Measurements from ENCODE around the gene SLC15A3.

SLC15A3 gene

GRCh38 chr11:60932605-60933356, 19.2 kb downstream of the SLC15A3 start:
- no peak overlapping the region for H2BK15ac ChIP-seq (ENCODE audit: low read length)
- no peak for DNase-seq (ENCODE audit: low spot score)
- H2BK5ac ChIP-seq (ENCODE audit: low read length), result no peak overlapping the region
- no CpG with 5 or more reads among the region's 5 CpGs for WGBS, 2 donors (ENCODE audit: extremely low coverage in 2 of 2, insufficient read length in 2 of 2, insufficient replicate concordance in 1 of 2)
- H3K27me3 ChIP-seq (ENCODE audit: control insufficient read depth in 3 of 3, insufficient read depth in 3 of 3, low read depth in 1 of 3, low read length in 3 of 3), result no peaks in the 10 kb centered on the region
- H3K27ac ChIP-seq (replicated peaks; ENCODE audit: low read length), result peak overlapping the region; percentile 13
- no peak overlapping the region for H3K4me3 ChIP-seq (ENCODE audit: low read length in 2 of 2)
- no peaks in the 10 kb centered on the region for H3K9me3 ChIP-seq (replicated peaks in 1 of 2; ENCODE audit: control insufficient read depth in 2 of 2, insufficient read depth in 1 of 2, low read depth in 1 of 2, low read length in 2 of 2)
- no peak overlapping the region for H2BK120ac ChIP-seq (ENCODE audit: low read depth, low read length)
- H3K23ac ChIP-seq (ENCODE audit: low read depth, low read length, poor library complexity), result no peak overlapping the region
- H3K4ac ChIP-seq (ENCODE audit: low read length), result no peak overlapping the region
- H2AK5ac ChIP-seq (ENCODE audit: low read depth, low read length), result no peak overlapping the region
- H3K9ac ChIP-seq (ENCODE audit: low read depth, low read length, poor library complexity), result peak overlapping the region; percentile 18
- no peak overlapping the region for H2BK12ac ChIP-seq (ENCODE audit: low read length)
- no peak overlapping the region for H3K14ac ChIP-seq (ENCODE audit: low read length)
- H3K36me3 ChIP-seq (replicated peaks in 1 of 2; ENCODE audit: control insufficient read depth in 2 of 2, insufficient read depth in 2 of 2, low read length in 2 of 2), result peaks cover 63 to 97% of the 10 kb centered on the region in 2 donors
- no peak overlapping the region for H4K8ac ChIP-seq (ENCODE audit: low read depth, low read length)
- peak overlapping the region; percentile 54 for H3K18ac ChIP-seq (ENCODE audit: low read length)
- no peak overlapping the region for H3K4me2 ChIP-seq (ENCODE audit: insufficient read depth, low read length, poor library complexity, severe bottlenecking)
- H2AFZ ChIP-seq (ENCODE audit: low read length), result no peak overlapping the region
- peaks cover 3% of the 10 kb centered on the region for H3K79me1 ChIP-seq (ENCODE audit: low read depth, low read length)
- no peak overlapping the region for H4K91ac ChIP-seq (ENCODE audit: low read depth, low read length, poor library complexity)
- H3K4me1 ChIP-seq (ENCODE audit: control insufficient read depth in 2 of 2, insufficient read depth in 1 of 2, low read depth in 1 of 2, low read length in 2 of 2), result peaks cover 2 to 5% of the 10 kb centered on the region in 2 donors

GRCh38 chr11:60931917-60932316, 20.1 kb downstream of the SLC15A3 start:
- Histone ChIP-seq H3K27ac (replicated peaks; ENCODE audit: low read length) (no peak overlapping the region), H3K9me3 (replicated peaks in 1 of 2; ENCODE audit: control insufficient read depth in 2 of 2, insufficient read depth in 1 of 2, low read depth in 1 of 2, low read length in 2 of 2) (no peaks in the 10 kb centered on the region), H2BK15ac (ENCODE audit: low read length) (no peak overlapping the region), H2BK5ac (ENCODE audit: low read length) (peak overlapping the region; percentile 26), H2AK5ac (ENCODE audit: low read depth, low read length) (no peak overlapping the region), H3K4me3 (ENCODE audit: low read length in 2 of 2) (no peak overlapping the region), H3K9ac (ENCODE audit: low read depth, low read length, poor library complexity) (no peak overlapping the region), H3K27me3 (ENCODE audit: control insufficient read depth in 3 of 3, insufficient read depth in 3 of 3, low read depth in 1 of 3, low read length in 3 of 3) (no peaks in the 10 kb centered on the region), H3K14ac (ENCODE audit: low read length) (no peak overlapping the region), H3K79me1 (ENCODE audit: low read depth, low read length) (peaks cover 7% of the 10 kb centered on the region), H3K4ac (ENCODE audit: low read length) (no peak overlapping the region), H3K23ac (ENCODE audit: low read depth, low read length, poor library complexity) (no peak overlapping the region), H3K18ac (ENCODE audit: low read length) (peak overlapping the region; percentile 45), H3K4me1 (ENCODE audit: control insufficient read depth in 2 of 2, insufficient read depth in 1 of 2, low read depth in 1 of 2, low read length in 2 of 2) (peaks cover 2 to 5% of the 10 kb centered on the region in 2 donors), H3K36me3 (replicated peaks in 1 of 2; ENCODE audit: control insufficient read depth in 2 of 2, insufficient read depth in 2 of 2, low read length in 2 of 2) (peaks cover 63 to 98% of the 10 kb centered on the region in 2 donors), H3K4me2 (ENCODE audit: insufficient read depth, low read length, poor library complexity, severe bottlenecking) (no peak overlapping the region), H2BK12ac (ENCODE audit: low read length) (no peak overlapping the region), H2AFZ (ENCODE audit: low read length) (no peak overlapping the region), H2BK120ac (ENCODE audit: low read depth, low read length) (no peak overlapping the region), H4K8ac (ENCODE audit: low read depth, low read length) (no peak overlapping the region), H4K91ac (ENCODE audit: low read depth, low read length, poor library complexity) (no peak overlapping the region)
- no CpG with 5 or more reads among the region's 9 CpGs for WGBS, 2 donors (ENCODE audit: extremely low coverage in 2 of 2, insufficient read length in 2 of 2, insufficient replicate concordance in 1 of 2)
- DNase-seq (ENCODE audit: low spot score), result no peak

DNA sequence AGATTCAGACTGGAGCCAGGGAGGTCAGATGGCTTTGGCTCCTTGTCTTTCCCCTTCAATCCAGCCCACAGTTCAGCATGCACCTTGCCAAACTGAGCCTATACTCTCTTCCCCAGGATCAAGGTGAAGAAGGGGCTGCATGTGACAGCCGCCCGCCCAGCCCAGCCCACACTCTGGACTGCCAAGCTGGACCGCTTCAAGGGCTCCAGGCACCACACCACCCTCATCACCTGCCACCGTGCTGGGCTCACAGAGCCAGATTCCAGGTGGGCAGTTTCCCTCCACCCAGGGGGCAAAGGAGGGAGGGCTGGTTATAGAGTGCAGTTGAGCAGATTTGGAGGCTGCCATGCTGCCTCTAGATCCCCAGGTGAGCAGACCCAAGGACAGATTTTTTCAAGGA, 21.6 kb downstream of the SLC15A3 start:
- Histone ChIP-seq H2AFZ (ENCODE audit: low read length) (no peak overlapping the region), H3K14ac (ENCODE audit: low read length) (no peak overlapping the region), H3K4ac (ENCODE audit: low read length) (no peak overlapping the region), H3K27me3 (ENCODE audit: control insufficient read depth in 3 of 3, insufficient read depth in 3 of 3, low read depth in 1 of 3, low read length in 3 of 3) (no peaks in the 10 kb centered on the region), H3K4me3 (ENCODE audit: low read length in 2 of 2) (no peak overlapping the region), H3K4me1 (ENCODE audit: control insufficient read depth in 2 of 2, insufficient read depth in 1 of 2, low read depth in 1 of 2, low read length in 2 of 2) (peaks cover 7 to 11% of the 10 kb centered on the region in 2 donors), H3K9ac (ENCODE audit: low read depth, low read length, poor library complexity) (no peak overlapping the region), H3K79me1 (ENCODE audit: low read depth, low read length) (peaks cover 12% of the 10 kb centered on the region), H2AK5ac (ENCODE audit: low read depth, low read length) (no peak overlapping the region), H3K9me3 (replicated peaks in 1 of 2; ENCODE audit: control insufficient read depth in 2 of 2, insufficient read depth in 1 of 2, low read depth in 1 of 2, low read length in 2 of 2) (no peaks in the 10 kb centered on the region), H3K4me2 (ENCODE audit: insufficient read depth, low read length, poor library complexity, severe bottlenecking) (no peak overlapping the region), H2BK120ac (ENCODE audit: low read depth, low read length) (no peak overlapping the region), H3K18ac (ENCODE audit: low read length) (no peak overlapping the region), H3K36me3 (replicated peaks in 1 of 2; ENCODE audit: control insufficient read depth in 2 of 2, insufficient read depth in 2 of 2, low read length in 2 of 2) (peaks cover 58 to 90% of the 10 kb centered on the region in 2 donors), H3K27ac (replicated peaks; ENCODE audit: low read length) (no peak overlapping the region), H3K23ac (ENCODE audit: low read depth, low read length, poor library complexity) (no peak overlapping the region), H2BK15ac (ENCODE audit: low read length) (no peak overlapping the region), H4K8ac (ENCODE audit: low read depth, low read length) (no peak overlapping the region), H2BK5ac (ENCODE audit: low read length) (no peak overlapping the region), H4K91ac (ENCODE audit: low read depth, low read length, poor library complexity) (no peak overlapping the region), H2BK12ac (ENCODE audit: low read length) (no peak overlapping the region)
- no peak for DNase-seq (ENCODE audit: low spot score)
- no CpG with 5 or more reads among the region's 4 CpGs for WGBS, 2 donors (ENCODE audit: extremely low coverage in 2 of 2, insufficient read length in 2 of 2, insufficient replicate concordance in 1 of 2)

GRCh38 chr11:60929764-60930163, 22.2 kb downstream of the SLC15A3 start:
- no peak overlapping the region for H2AK5ac ChIP-seq (ENCODE audit: low read depth, low read length)
- H2BK12ac ChIP-seq (ENCODE audit: low read length), result no peak overlapping the region
- H3K79me1 ChIP-seq (ENCODE audit: low read depth, low read length), result peaks cover 12% of the 10 kb centered on the region
- H3K4me3 ChIP-seq (ENCODE audit: low read length in 2 of 2), result no peak overlapping the region
- no peak overlapping the region for H2BK120ac ChIP-seq (ENCODE audit: low read depth, low read length)
- no peak overlapping the region for H3K27ac ChIP-seq (replicated peaks; ENCODE audit: low read length)
- no peak overlapping the region for H2AFZ ChIP-seq (ENCODE audit: low read length)
- no peak overlapping the region for H4K91ac ChIP-seq (ENCODE audit: low read depth, low read length, poor library complexity)
- no peak overlapping the region for H3K14ac ChIP-seq (ENCODE audit: low read length)
- H3K18ac ChIP-seq (ENCODE audit: low read length), result no peak overlapping the region
- no peak overlapping the region for H2BK5ac ChIP-seq (ENCODE audit: low read length)
- H2BK15ac ChIP-seq (ENCODE audit: low read length), result no peak overlapping the region
- peaks cover 9 to 14% of the 10 kb centered on the region in 2 donors for H3K4me1 ChIP-seq (ENCODE audit: control insufficient read depth in 2 of 2, insufficient read depth in 1 of 2, low read depth in 1 of 2, low read length in 2 of 2)
- H3K9ac ChIP-seq (ENCODE audit: low read depth, low read length, poor library complexity), result no peak overlapping the region
- H3K23ac ChIP-seq (ENCODE audit: low read depth, low read length, poor library complexity), result no peak overlapping the region
- DNase-seq (ENCODE audit: low spot score), result no peak
- H3K4ac ChIP-seq (ENCODE audit: low read length), result no peak overlapping the region
- no CpG with 5 or more reads among the region's 4 CpGs for WGBS, 2 donors (ENCODE audit: extremely low coverage in 2 of 2, insufficient read length in 2 of 2, insufficient replicate concordance in 1 of 2)
- peaks cover 57 to 84% of the 10 kb centered on the region in 2 donors for H3K36me3 ChIP-seq (replicated peaks in 1 of 2; ENCODE audit: control insufficient read depth in 2 of 2, insufficient read depth in 2 of 2, low read length in 2 of 2)
- H3K9me3 ChIP-seq (replicated peaks in 1 of 2; ENCODE audit: control insufficient read depth in 2 of 2, insufficient read depth in 1 of 2, low read depth in 1 of 2, low read length in 2 of 2), result no peaks in the 10 kb centered on the region
- H4K8ac ChIP-seq (ENCODE audit: low read depth, low read length), result no peak overlapping the region
- H3K4me2 ChIP-seq (ENCODE audit: insufficient read depth, low read length, poor library complexity, severe bottlenecking), result no peak overlapping the region
- no peaks in the 10 kb centered on the region for H3K27me3 ChIP-seq (ENCODE audit: control insufficient read depth in 3 of 3, insufficient read depth in 3 of 3, low read depth in 1 of 3, low read length in 3 of 3)

Measured in neuronal stem cell (in vitro differentiated cells).